Astrocyte (in vitro differentiated cells and primary cell): ENCODE data around the gene ETS1.

Experiments
- CTCF ChIP-seq: IDR thresholded peaks from 2 replicates; pipeline ENCODE4 v1.5.1; 2011; ENCODE audit warnings: low read depth, mild to moderate bottlenecking, inconsistent platforms, low read length, moderate library complexity; ENCODE audit not compliant: insufficient read depth
- EZH2 ChIP-seq: IDR thresholded peaks from 2 replicates; pipeline ENCODE4 v1.6.1; 2012; ENCODE audit warnings: mild to moderate bottlenecking, low read length, inconsistent platforms; ENCODE audit not compliant: insufficient read depth

GRCh38 chr11:128499613-128500253 is 87.6 kb downstream of the ETS1 start:
- TF ChIP-seq EZH2 = no peak
- no peak for TF ChIP-seq CTCF
